Fibroblast of the conjunctiva (primary cell): ENCODE measurements around the gene ATG2A.
"Not testable (repeated sequence)": the region's sequence is repeated elsewhere in the genome, so short reads cannot be mapped to it uniquely, and the experiment has no call there.

Source experiments
- DNase-seq: peaks from one replicate; pipeline ENCODE4 v3.0.0-alpha.2; 2010; ENCODE audit warnings: low read depth

The ATG2A gene

DNA sequence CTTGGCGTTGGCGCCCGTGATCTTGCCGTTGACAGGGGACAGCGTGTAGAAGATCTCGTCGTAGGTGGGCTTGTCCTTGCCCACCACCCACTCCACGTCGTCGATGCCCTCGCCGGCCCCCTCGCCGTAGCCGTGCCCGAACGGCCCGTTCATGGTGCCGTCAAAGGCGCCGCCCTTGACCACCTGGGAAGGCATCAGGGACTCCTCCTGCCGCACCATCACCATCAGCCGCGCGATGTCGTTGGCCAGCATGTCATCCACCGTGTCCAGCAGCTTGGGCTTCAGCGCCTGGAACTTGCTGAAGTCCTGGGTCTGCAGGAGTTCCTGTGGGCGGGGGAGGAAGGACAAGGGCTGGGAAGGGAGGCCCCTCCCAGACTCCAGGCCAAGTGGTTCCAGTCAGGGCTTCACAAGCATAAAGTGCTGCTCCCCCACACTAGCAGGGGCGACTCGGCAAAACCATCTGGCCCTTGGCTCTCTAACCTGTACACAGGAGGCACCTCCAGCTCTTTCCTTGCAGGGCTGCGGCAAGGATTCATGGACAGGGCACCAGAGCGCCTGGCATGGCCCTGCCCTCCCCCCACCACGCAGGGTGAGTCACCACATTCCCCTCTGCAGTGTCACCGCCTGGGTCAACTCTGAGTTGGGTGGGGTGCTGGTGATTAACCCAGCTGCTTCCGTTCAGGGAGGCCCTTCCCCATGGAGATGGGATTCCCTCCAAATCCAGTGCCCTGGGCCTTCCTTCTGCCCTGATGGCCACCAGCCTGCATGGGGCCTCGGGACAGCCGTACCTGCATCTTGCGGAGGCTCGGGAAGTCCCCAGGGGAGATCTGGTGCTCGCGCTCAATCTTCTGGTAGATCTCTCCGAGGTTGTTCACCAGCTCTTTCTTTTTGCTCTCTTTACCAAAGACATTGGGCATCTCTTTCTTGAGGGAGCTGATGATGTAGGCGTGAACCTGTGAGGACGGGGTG is 62.2 kb downstream of the ATG2A start:
- peak; percentile 84 for DNase-seq

GRCh38 chr11:64854157-64854533 is 62.9 kb downstream of the ATG2A start:
- no peak for DNase-seq

- DNase-seq: no peak
These were observed 63.3 kb downstream of the ATG2A start for GRCh38 chr11:64853709-64854108.

GRCh38 chr11:64852804-64853509 is 64.1 kb downstream of the ATG2A start:
- no peak for DNase-seq

DNA sequence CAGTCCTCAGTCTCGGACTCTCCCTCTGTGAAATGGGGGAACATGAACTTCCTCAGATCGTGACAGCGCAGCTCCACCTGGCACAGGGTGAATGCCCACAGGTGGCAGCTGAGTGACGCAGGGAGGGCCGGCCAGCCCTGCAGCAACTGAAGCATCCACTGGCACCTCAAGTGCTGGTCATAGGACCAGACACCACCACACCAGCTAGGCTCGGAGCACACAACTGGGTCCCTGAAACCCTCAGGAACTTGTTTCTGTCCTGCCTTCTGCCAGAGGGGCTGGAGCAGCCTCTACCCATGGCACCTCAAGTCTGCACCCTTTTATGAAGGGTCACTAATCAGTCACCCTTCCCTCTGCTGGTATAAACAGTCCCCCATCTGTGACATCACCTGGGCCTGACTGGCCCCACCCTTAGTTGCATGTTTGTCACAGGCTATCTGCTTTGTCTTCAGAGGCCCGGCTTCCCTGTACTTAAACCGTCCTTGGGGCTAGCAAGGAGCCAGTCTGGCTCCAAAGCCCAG is 65.1 kb downstream of the ATG2A start:
- no peak for DNase-seq

DNA sequence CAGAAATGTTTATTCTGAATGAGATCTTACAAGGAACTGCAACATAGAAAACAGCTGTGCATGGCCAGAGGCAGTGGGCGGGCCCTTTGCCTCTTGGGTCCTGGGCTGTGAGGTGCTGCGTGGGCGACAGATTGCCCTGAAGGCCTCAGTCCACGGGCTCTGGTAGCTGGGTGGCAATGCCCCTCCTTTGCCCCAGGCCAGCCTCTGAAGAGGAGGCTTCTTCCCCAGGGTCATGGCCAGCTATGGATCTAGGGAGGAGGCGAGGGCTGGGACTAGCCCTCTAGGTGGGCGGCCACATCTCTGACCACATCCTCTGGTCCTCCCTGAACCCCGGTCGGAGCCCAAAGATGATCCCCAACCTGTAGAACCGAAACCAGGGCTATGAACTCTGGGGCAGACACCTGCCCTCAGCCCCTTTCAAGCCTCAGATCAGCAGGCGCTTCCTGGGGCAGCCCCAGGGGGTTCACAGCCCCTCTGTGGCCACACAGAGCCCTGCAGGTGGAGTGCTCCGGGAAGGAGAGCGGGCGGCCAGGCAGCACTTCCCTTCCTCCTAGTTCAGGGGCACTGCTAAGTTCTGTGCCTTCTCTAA is 65.9 kb downstream of the ATG2A start:
- no peak for DNase-seq

GRCh38 chr11:64849598-64850356 is 67.2 kb downstream of the ATG2A start:
- DNase-seq: peak; percentile 26

DNA sequence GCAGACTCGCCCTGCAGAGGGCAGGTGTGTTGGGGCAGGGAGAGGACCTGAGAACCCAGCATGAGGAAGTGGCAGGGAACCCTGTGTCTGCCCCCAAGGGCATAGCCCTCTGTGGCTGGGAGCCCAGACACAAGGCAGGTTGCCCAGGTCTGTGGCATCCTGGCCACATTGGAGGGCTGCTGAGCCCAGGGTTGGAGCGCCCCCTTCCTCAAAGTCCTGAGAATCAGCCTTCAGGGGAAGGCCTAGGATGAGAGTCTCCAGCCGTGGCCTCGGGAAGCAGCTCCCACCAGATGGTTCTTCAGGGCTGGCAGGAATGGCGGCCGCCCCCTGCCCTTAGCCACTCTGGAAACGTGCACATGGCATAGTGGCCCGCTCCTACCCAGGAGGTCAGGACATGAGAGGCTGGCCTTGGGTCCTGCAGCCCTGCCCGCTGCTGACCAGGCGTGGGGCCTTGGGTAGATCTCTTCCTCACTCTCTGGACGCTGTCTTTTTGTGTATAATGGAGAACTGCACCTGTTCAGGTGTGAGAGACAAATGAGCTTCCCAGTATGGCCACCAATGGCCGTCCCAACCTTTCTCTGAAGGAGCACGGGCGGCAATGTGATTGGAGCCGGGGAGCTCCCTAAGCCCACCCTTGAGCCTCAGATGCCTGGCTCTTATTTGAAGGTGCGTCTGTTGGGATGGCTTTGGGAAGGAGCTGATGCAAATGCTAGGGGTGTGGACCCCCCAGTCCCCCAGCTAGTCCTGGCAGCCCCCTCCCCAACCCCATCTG is 68.0 kb downstream of the ATG2A start:
- no peak for DNase-seq

GRCh38 chr11:64848214-64848825 is 68.7 kb downstream of the ATG2A start:
- no peak for DNase-seq

DNA sequence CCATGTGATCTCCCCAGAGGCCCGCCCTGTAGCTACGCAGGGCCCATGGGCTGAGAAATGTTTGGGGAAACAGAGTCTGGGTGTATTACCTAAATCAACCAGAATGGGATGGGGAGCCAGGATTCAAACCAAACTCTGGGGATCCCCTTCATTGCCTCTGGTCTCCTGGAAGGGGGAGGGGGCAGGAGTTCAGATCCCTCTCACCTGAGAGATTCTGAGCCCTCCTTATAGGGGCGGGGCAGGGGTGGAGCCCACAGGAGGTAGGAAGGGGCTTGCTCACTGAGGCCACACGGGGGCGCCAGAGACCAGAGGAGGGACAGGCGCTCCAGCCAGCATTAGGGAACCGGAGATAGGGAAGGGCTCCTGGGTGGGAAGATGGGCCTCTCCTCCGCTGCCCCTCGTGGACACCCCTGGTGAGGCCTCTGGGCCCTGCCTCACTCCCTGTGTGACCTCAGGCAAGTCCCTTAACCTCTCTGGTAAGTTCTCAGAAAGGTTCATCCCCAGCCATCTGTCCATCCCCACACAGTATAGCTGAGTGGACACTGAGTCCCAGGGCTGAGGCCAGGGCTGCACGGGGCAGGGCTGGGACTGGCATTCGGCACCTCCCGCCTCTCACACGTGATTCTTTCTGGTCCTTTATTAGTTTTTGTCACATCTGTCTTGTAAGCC is 69.9 kb downstream of the ATG2A start:
- peak; percentile 81 for DNase-seq

DNA sequence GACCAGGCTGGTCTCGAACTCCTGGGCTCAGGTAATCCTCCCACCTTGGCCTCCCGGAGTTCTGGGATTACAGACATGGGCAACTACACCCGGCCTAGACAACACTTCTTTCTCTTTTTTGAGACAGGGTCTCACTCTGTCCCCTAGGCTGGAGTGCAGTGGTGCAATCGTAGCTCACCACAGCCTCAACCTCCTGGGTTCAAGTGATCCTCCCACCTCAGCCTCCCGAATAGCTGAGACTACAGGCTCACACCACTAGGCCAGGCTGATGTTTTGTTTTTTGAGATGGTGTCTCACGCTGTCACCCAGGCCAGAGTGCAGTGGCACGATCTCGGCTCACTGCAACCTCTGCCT is 71.3 kb downstream of the ATG2A start:
- not testable (repeated sequence) for DNase-seq

GRCh38 chr11:64845129-64845775 is 71.8 kb downstream of the ATG2A start:
- no peak for DNase-seq
